GM23248 (cell line): Measurements from ENCODE around the gene PDE6B.

Source experiments
- EZH2 ChIP-seq: fragments of 200-600 bp; sonication (generic); IDR thresholded peaks from 2 replicates; pipeline ENCODE4 v1.6.1; 2018; ENCODE audit warnings: antibody characterized with exemption, mild to moderate bottlenecking; ENCODE audit not compliant: insufficient read depth, poor library complexity, severe bottlenecking
- EZH2phosphoT487 ChIP-seq: fragments of 200-600 bp; sonication (generic); IDR thresholded peaks from 2 replicates; pipeline ENCODE4 v1.6.1; 2018; ENCODE audit warnings: antibody characterized with exemption, moderate library complexity, mild to moderate bottlenecking, low read depth; ENCODE audit not compliant: insufficient read depth

- no peak for TF ChIP-seq EZH2phosphoT487
- no peak for TF ChIP-seq EZH2
Observed at GRCh38 chr4:592825-593520, 32.4 kb upstream of the PDE6B start.
